Adrenal gland (tissue), 5 donors: ENCODE measurements around the gene CBX4.

Experiments used
- POLR2A ChIP-seq, 2 donors: fragments of 450-650 bp; IDR thresholded peaks; one replicate each; pipeline ENCODE4 v1.6.1; 2017; ENCODE audit warnings: antibody characterized with exemption in 2 of 2, mild to moderate bottlenecking in 2 of 2, moderate library complexity in 1 of 2
- TF ChIP-seq, protein P1 (sequence below), 6 experiments: fragments of 450-650 bp in 4 of 6; fragments of 200-600 bp in 2 of 6; sonication (generic) in 1 of 6; IDR thresholded peaks; 1 replicate in 5 of 6; 2 replicates in 1 of 6; pipeline versions ENCODE4 v1.5.1 to v1.8.0; 2016 to 2021; ENCODE audit warnings: antibody characterized with exemption in 6 of 6, mild to moderate bottlenecking in 2 of 6, moderate library complexity in 1 of 6
- donor health status: DM: no; HTN: no; CAD: no.

DNA sequence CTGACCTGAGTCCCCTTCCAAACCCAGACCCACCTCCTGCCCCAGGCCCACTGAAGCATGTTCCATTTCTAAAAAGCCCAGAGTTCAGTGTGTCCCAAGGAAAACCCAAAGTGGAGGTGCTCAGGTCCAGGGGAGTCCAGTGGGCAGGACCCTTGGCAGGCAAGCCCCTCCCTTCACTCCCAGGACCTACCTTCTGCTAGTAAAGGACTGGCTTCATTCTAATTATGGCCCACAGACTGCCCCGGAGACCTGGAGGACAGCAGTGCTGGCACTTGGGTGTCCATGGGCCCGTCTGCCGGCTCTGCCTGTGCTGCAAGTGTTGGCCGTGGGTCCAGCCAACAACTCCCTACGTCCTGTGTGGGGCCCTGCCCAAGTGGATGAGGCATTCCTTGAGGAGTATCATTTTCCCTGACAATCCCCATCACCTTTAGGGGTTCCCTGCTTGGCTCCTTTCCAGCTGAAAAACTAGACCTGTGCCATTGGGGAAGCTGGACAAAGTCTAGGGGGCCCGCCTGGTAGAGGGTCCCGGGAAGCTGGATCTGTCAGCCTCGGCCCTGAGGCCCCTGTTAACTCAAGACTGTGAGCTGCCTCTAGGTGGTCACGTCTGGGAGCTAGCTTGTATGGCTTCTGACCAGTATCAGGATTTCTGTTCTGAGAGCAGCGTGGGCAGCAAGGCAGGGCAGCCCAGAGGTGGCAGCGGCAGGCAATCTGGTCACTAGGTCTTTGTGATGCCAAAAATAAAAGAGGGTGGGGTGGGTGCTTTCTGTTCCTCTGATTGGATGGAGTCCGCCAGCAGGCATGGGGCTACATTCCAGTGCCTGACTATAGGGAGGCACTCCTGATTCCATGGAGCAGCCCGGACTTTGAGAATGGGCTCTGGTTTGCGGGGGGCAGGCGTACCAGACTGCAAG is 53.1 kb downstream of the CBX4 start:
- TF ChIP-seq, protein P1, sequence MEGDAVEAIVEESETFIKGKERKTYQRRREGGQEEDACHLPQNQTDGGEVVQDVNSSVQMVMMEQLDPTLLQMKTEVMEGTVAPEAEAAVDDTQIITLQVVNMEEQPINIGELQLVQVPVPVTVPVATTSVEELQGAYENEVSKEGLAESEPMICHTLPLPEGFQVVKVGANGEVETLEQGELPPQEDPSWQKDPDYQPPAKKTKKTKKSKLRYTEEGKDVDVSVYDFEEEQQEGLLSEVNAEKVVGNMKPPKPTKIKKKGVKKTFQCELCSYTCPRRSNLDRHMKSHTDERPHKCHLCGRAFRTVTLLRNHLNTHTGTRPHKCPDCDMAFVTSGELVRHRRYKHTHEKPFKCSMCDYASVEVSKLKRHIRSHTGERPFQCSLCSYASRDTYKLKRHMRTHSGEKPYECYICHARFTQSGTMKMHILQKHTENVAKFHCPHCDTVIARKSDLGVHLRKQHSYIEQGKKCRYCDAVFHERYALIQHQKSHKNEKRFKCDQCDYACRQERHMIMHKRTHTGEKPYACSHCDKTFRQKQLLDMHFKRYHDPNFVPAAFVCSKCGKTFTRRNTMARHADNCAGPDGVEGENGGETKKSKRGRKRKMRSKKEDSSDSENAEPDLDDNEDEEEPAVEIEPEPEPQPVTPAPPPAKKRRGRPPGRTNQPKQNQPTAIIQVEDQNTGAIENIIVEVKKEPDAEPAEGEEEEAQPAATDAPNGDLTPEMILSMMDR (IDR thresholded peaks at IDR 0.05): no peak
- TF ChIP-seq POLR2A (IDR thresholded peaks at IDR 0.05): no peak
